ENCODE results near the gene GPSM1.

GPSM1 gene

GRCh38 chr9:136309101-136309801 is 18.1 kb upstream of the GPSM1 start:
- peaks cover 6% of the 10 kb centered on the region; the same call in 1 of the 2 replicates for H4K20me1 ChIP-seq
- no peak for TF ChIP-seq Cebpa-rat (IDR thresholded peaks at IDR 0.05)
- H3K9ac ChIP-seq: peak overlapping the region; percentile 62; the same call in 1 of the 2 replicates
- 0 out of 2 replicates have a peak overlapping the region, but pooled peaks have one; percentile 8 for H3K4me3 ChIP-seq
- H3K36me3 ChIP-seq: no peaks in the 10 kb centered on the region
- peak overlapping the region; percentile 93 for H3K27ac ChIP-seq
- peak overlapping the region; percentile 86 for H3K4me2 ChIP-seq
- H3K27me3 ChIP-seq: no peaks in the 10 kb centered on the region
- H3K9me3 ChIP-seq: peaks cover 2% of the 10 kb centered on the region; the same call in 1 of the 2 replicates
- peaks cover 98% of the 10 kb centered on the region for H3K4me1 ChIP-seq

- Histone ChIP-seq H3K36me3 (0 out of 2 replicates have a peak, but pooled peaks cover under 1% of the 10 kb centered on the region), H3K9me3 (peaks cover 7% of the 10 kb centered on the region), H3K4me2 (peak overlapping the region; percentile 86), H3K27ac (peak overlapping the region; percentile 93), H3K9ac (peak overlapping the region; percentile 62; the same call in 1 of the 2 replicates), H3K27me3 (no peaks in the 10 kb centered on the region), H4K20me1 (peaks cover 6% of the 10 kb centered on the region; the same call in 1 of the 2 replicates), H3K4me3 (peak overlapping the region; percentile 56; the same call in 1 of the 2 replicates), H3K4me1 (peaks cover 93% of the 10 kb centered on the region)
- TF ChIP-seq Cebpa-rat (IDR thresholded peaks at IDR 0.05): no peak
Measured at GRCh38 chr9:136309806-136310220, 17.5 kb upstream of the GPSM1 start.

GRCh38 chr9:136310273-136311030 is 16.9 kb upstream of the GPSM1 start:
- Histone ChIP-seq H3K9ac (peak overlapping the region; percentile 74), H3K27ac (peak overlapping the region; percentile 93), H3K27me3 (no peaks in the 10 kb centered on the region), H3K4me1 (peaks cover 86% of the 10 kb centered on the region), H4K20me1 (0 out of 2 replicates have a peak, but pooled peaks cover under 1% of the 10 kb centered on the region), H3K36me3 (0 out of 2 replicates have a peak, but pooled peaks cover 6% of the 10 kb centered on the region), H3K4me2 (peak overlapping the region; percentile 86), H3K9me3 (peaks cover 14% of the 10 kb centered on the region), H3K4me3 (peak overlapping the region; percentile 56)
- TF ChIP-seq Cebpa-rat (IDR thresholded peaks at IDR 0.05): no peak

- Histone ChIP-seq H3K4me1 (peaks cover 79% of the 10 kb centered on the region), H4K20me1 (no peaks in the 10 kb centered on the region), H3K4me3 (peak overlapping the region; percentile 56), H3K9ac (peak overlapping the region; percentile 74), H3K36me3 (0 out of 2 replicates have a peak, but pooled peaks cover 11% of the 10 kb centered on the region), H3K4me2 (peak overlapping the region; percentile 86), H3K27ac (peak overlapping the region; percentile 93), H3K9me3 (peaks cover 23% of the 10 kb centered on the region), H3K27me3 (no peaks in the 10 kb centered on the region)
- TF ChIP-seq Cebpa-rat (IDR thresholded peaks at IDR 0.05): no peak
Measured at GRCh38 chr9:136311051-136312008, 16.0 kb upstream of the GPSM1 start.

- H3K27ac ChIP-seq: peak overlapping the region; percentile 93
- H3K4me3 ChIP-seq: peak overlapping the region; percentile 56; the same call in 1 of the 2 replicates
- H4K20me1 ChIP-seq: no peaks in the 10 kb centered on the region
- H3K4me1 ChIP-seq: peaks cover 79% of the 10 kb centered on the region
- H3K9me3 ChIP-seq: peaks cover 25% of the 10 kb centered on the region
- 0 out of 2 replicates have a peak, but pooled peaks cover 11% of the 10 kb centered on the region for H3K36me3 ChIP-seq
- TF ChIP-seq Cebpa-rat (IDR thresholded peaks at IDR 0.05): no peak
- peak overlapping the region; percentile 74; the same call in 1 of the 2 replicates for H3K9ac ChIP-seq
- H3K4me2 ChIP-seq: peak overlapping the region; percentile 86
- no peaks in the 10 kb centered on the region for H3K27me3 ChIP-seq
Measured at GRCh38 chr9:136312009-136312375, 15.3 kb upstream of the GPSM1 start.

- peak overlapping the region; percentile 86 for H3K4me2 ChIP-seq
- H4K20me1 ChIP-seq: no peaks in the 10 kb centered on the region
- H3K27me3 ChIP-seq: no peaks in the 10 kb centered on the region
- peak overlapping the region; percentile 74; the same call in 1 of the 2 replicates for H3K9ac ChIP-seq
- H3K36me3 ChIP-seq: 0 out of 2 replicates have a peak, but pooled peaks cover 11% of the 10 kb centered on the region
- H3K4me1 ChIP-seq: peaks cover 79% of the 10 kb centered on the region
- no peak for TF ChIP-seq Cebpa-rat (IDR thresholded peaks at IDR 0.05)
- peak overlapping the region; percentile 93 for H3K27ac ChIP-seq
- peaks cover 25% of the 10 kb centered on the region for H3K9me3 ChIP-seq
- no peak overlapping the region for H3K4me3 ChIP-seq
Measured at GRCh38 chr9:136312436-136312835, 14.9 kb upstream of the GPSM1 start.

GRCh38 chr9:136313111-136314055 is 14.0 kb upstream of the GPSM1 start:
- peaks cover 79% of the 10 kb centered on the region for H3K4me1 ChIP-seq
- H3K9me3 ChIP-seq: peaks cover 25% of the 10 kb centered on the region
- H3K36me3 ChIP-seq: 0 out of 2 replicates have a peak, but pooled peaks cover 11% of the 10 kb centered on the region
- TF ChIP-seq Cebpa-rat (IDR thresholded peaks at IDR 0.05): peak; percentile 21; the same call in 1 of the 2 replicates
- H4K20me1 ChIP-seq: no peaks in the 10 kb centered on the region
- H3K4me3 ChIP-seq: no peak overlapping the region
- peak overlapping the region; percentile 62 for H3K27ac ChIP-seq
- H3K9ac ChIP-seq: 0 out of 2 replicates have a peak overlapping the region, but pooled peaks have one; percentile 32
- H3K4me2 ChIP-seq: peak overlapping the region; percentile 86
- no peaks in the 10 kb centered on the region for H3K27me3 ChIP-seq

GRCh38 chr9:136314056-136314416 is 13.3 kb upstream of the GPSM1 start:
- 0 out of 2 replicates have a peak, but pooled peaks cover 11% of the 10 kb centered on the region for H3K36me3 ChIP-seq
- peaks cover 25% of the 10 kb centered on the region for H3K9me3 ChIP-seq
- H3K27ac ChIP-seq: peak overlapping the region; percentile 62; the same call in 1 of the 2 replicates
- peak overlapping the region; percentile 86; the same call in 1 of the 2 replicates for H3K4me2 ChIP-seq
- H3K27me3 ChIP-seq: no peaks in the 10 kb centered on the region
- no peak overlapping the region for H3K9ac ChIP-seq
- TF ChIP-seq Cebpa-rat (IDR thresholded peaks at IDR 0.05): no peak
- H3K4me3 ChIP-seq: no peak overlapping the region
- H4K20me1 ChIP-seq: no peaks in the 10 kb centered on the region
- peaks cover 78% of the 10 kb centered on the region for H3K4me1 ChIP-seq

All from BLaER1 (cell line).